ENCODE data around the gene CFAP61.

- TF ChIP-seq, protein P1, sequence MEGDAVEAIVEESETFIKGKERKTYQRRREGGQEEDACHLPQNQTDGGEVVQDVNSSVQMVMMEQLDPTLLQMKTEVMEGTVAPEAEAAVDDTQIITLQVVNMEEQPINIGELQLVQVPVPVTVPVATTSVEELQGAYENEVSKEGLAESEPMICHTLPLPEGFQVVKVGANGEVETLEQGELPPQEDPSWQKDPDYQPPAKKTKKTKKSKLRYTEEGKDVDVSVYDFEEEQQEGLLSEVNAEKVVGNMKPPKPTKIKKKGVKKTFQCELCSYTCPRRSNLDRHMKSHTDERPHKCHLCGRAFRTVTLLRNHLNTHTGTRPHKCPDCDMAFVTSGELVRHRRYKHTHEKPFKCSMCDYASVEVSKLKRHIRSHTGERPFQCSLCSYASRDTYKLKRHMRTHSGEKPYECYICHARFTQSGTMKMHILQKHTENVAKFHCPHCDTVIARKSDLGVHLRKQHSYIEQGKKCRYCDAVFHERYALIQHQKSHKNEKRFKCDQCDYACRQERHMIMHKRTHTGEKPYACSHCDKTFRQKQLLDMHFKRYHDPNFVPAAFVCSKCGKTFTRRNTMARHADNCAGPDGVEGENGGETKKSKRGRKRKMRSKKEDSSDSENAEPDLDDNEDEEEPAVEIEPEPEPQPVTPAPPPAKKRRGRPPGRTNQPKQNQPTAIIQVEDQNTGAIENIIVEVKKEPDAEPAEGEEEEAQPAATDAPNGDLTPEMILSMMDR (conservative IDR thresholded peaks at IDR 0.05; ENCODE audit: low read length): no peak
- no peak for TF ChIP-seq EZH2phosphoT487 (IDR thresholded peaks at IDR 0.05; ENCODE audit: borderline replicate concordance)
Observed at GRCh38 chr20:20231528-20232298, 179.4 kb downstream of the CFAP61 start.

Data from Loucy (cell line).